ENCODE data around the gene ITPK1.

The ITPK1 gene

DNA sequence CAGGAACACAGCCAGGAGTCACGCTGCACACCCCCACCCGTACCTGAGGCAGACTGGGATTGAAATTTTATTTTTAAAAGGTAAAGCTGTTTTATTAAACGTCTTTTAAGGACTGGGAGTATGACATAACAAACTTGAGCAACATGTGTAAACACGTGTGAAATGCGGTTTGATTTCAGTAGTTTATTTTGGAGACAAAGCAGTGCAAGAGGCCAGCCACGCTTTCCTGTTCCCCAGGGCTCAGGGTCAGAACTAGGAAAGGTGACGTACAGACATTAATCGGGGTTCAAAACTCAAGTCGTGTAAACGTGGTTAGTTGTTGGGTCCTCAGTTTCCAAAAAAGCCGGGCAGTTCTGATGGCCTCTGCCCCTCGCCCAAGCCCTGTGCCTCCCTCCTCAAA lies 176.0 kb downstream of the ITPK1 start:
- H3K4me3 ChIP-seq (ENCODE audit: low read depth, low read length) = no peak overlapping the region
- TF ChIP-seq, protein P1, sequence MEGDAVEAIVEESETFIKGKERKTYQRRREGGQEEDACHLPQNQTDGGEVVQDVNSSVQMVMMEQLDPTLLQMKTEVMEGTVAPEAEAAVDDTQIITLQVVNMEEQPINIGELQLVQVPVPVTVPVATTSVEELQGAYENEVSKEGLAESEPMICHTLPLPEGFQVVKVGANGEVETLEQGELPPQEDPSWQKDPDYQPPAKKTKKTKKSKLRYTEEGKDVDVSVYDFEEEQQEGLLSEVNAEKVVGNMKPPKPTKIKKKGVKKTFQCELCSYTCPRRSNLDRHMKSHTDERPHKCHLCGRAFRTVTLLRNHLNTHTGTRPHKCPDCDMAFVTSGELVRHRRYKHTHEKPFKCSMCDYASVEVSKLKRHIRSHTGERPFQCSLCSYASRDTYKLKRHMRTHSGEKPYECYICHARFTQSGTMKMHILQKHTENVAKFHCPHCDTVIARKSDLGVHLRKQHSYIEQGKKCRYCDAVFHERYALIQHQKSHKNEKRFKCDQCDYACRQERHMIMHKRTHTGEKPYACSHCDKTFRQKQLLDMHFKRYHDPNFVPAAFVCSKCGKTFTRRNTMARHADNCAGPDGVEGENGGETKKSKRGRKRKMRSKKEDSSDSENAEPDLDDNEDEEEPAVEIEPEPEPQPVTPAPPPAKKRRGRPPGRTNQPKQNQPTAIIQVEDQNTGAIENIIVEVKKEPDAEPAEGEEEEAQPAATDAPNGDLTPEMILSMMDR (IDR thresholded peaks at IDR 0.05; ENCODE audit: insufficient read depth, low read depth, low read length, missing control alignments) = no peak
- DNase-seq (ENCODE audit: low read depth) = no peak

DNA sequence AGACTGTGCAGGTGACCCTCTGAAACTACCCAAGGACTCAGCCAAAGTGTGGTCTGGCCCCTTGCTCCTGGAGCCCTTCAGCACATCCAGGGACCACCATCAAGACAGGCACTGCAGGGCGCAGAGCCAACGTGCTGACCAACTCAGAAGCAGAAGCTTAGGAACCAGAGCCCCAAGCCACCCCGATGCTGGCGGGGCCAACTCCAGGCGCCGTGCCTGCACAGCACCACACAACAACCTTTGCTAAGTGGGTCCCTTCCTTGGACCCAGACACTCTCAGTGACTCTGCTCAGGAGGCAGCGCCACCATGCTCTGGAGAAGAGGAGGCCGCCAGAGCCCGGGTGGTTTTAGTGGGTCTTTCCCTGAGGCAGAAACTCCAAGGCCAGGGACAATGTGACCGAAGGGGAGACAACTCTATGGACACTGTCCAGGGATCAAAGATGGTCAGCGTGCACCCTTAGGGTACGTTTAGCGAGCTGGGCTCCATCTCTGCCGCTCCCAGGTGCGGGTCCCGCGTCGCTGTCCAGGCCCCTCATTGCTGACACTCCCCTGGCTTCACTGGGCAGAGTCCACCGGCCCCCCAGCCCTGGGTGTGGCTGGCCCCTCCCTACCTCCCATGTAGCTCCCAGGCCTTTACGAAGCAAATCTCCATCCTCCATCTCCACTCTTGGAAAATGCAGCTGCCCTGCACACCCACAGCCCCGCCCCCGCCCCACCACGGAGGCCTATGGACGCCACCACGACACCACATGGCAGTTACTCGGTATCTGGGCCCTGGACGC lies 176.6 kb downstream of the ITPK1 start:
- TF ChIP-seq, protein P1 (IDR thresholded peaks at IDR 0.05; ENCODE audit: insufficient read depth, low read depth, low read length, missing control alignments) = no peak
- no peak for DNase-seq (ENCODE audit: low read depth)

DNA sequence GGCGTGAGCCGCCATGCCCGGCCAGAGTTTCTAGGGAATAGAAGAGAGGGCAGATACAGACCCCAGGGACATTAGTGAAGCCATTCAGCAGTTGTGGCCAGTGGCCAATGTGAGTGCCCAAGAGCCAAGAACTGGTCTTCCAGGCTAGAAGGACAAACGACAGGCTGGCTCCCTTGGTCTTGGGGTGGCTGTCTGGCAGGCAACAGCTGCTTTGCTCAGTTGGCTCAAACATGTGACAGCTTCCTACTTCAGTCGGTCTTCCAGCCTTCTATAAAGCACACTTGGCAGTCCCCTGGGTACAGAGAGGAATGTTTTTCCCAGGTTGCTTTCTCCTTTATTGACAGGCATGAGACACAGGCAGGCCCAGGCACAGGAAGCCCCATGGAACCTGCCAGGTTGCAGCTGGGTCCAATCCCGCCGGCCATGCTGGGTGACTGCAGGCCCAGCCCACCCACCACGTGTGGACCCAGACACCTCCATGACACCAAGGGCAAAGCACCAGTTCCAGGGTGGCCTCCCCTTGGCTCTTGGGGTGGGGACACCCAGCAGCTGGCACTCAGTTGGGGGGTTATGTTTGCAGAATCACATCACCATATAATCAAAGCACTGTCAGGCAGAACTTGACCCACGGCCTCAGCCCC lies 177.4 kb downstream of the ITPK1 start:
- DNase-seq (ENCODE audit: low read depth) = no peak
- TF ChIP-seq, protein P1 (IDR thresholded peaks at IDR 0.05; ENCODE audit: insufficient read depth, low read depth, low read length, missing control alignments) = no peak
- no peak overlapping the region for H3K4me3 ChIP-seq (ENCODE audit: low read depth, low read length)

More for the DNA sequence above, 176.6 kb downstream of the ITPK1 start:
- H3K4me3 ChIP-seq (ENCODE audit: low read depth, low read length) = no peak overlapping the region

DNA sequence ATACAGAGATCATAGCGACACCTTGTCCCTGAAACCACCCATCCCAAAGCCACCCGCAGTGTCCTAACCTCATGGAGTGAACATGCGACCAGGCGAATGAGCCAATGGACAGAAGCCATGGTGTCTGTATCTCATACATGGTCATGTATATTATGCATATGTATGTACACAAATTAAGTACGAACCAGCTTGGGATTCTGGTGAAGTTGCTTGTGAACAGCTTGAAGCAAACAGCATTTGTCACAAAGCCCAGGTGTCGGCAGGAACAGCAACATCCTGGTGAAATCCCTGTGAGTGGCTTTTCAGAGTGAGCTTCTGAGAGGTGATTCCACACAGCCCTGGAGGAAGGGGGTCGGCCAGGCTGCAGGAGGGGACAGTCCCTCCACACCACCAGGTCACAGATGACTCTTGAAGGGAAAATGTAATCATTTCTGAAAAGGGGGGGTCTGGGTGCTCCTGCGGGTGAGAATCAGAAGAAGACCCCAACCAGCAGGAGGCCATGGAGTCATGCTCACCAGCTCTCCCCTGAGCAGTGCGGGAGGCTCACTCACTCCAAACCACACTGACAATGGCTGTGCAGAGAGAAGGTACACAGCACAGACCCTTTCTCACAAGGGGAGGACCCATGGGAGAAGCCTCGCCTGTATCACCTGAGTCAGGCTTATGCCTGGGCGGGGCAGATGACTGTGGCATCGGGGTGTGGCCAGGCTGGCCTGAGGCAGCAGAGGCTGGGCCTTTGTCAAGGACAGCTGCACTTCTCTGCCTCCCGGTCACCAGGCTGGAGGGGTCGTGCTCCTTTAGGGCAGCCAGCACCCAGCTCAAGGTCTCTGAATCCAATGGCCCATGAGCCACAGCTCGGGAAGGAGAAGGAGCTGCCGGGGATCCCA lies 178.4 kb downstream of the ITPK1 start:
- TF ChIP-seq, protein P1 (IDR thresholded peaks at IDR 0.05; ENCODE audit: insufficient read depth, low read depth, low read length, missing control alignments) = no peak
- H3K4me3 ChIP-seq (ENCODE audit: low read depth, low read length) = no peak overlapping the region
- DNase-seq (ENCODE audit: low read depth) = no peak

DNA sequence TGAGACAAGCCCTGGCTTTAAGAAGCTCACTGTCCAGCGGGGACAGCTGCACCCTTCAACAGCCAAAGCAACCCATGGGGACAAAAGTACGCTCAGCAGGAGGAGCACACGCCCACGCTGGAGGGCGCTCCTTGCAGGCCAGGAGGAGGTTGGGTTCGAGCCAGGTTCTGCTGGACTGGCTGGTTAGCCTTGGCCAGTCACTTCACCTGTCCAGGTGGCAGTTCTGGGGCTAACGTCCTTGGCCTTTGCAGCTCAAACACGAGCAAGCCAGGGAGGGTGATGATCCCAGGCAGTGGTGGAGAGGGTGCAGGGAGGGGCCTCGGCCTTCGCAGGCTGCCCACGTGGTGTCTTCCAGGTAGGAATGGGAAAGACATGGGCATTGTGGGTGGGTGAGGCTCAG lies 179.6 kb downstream of the ITPK1 start:
- DNase-seq (ENCODE audit: low read depth) = no peak
- H3K4me3 ChIP-seq (ENCODE audit: low read depth, low read length) = no peak overlapping the region
- TF ChIP-seq, protein P1 (IDR thresholded peaks at IDR 0.05; ENCODE audit: insufficient read depth, low read depth, low read length, missing control alignments) = no peak

DNA sequence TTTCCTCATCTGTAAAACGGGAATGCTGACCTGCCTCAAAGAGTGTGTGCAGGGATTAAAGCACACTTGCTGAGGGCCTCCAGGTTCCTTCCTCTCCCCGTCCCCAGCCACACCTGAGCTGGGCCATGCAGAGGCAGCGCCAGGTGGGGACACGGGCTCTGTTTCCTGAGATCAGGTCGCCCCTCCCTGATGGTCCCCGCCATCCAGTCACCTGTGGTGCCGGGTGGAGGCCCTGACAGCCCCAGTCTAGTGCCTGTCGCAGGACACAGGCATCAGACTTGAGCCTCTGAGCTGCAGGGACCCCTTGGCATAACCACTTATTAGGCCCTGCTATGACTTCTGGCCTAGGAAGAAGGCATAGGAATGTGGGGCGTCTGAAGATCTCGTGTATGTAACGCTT lies 180.3 kb downstream of the ITPK1 start:
- TF ChIP-seq, protein P1 (IDR thresholded peaks at IDR 0.05; ENCODE audit: insufficient read depth, low read depth, low read length, missing control alignments) = no peak
- no peak overlapping the region for H3K4me3 ChIP-seq (ENCODE audit: low read depth, low read length)
- no peak for DNase-seq (ENCODE audit: low read depth)

Measured in GM12865 (cell line).